Left hindlimb (tissue), 1 donor: Measurements from ENCODE around the gene KRI1.

ENCODE experiments used
- DNase-seq: peaks from one replicate; pipeline ENCODE4 v3.0.0-alpha.2; 2018

Gene KRI1

GRCh38 chr19:10565567-10566407 is at the start of gene KRI1:
TSS of gene KRI1 (minus strand) at chr19:10566010. CDS start at chr19:10565999, 11 bp downstream.
- peak; percentile 99 for DNase-seq

- DNase-seq = no peak
Measured at GRCh38 chr19:10612499-10613119, 46.8 kb upstream of the KRI1 start.

DNA sequence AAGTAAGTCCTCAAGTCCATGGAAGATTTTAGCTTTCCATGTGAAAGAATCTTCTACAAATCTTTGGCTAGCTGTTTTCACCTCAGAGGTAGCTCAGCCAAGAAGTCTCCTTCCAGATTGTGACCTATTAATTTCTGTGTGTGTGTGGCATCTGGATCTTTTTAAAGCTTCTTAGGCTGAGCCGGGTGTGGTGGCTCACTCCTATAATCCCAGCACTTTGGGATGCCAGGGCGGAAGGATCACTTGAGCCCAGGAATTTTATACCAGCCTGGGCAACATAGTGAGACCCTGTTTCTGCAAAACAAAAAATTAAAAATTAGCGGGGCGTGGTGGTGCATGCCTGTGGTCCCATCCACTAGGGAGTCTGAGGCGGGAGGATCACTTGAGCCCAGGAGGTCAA is 46.1 kb upstream of the KRI1 start:
- DNase-seq = no peak

DNA sequence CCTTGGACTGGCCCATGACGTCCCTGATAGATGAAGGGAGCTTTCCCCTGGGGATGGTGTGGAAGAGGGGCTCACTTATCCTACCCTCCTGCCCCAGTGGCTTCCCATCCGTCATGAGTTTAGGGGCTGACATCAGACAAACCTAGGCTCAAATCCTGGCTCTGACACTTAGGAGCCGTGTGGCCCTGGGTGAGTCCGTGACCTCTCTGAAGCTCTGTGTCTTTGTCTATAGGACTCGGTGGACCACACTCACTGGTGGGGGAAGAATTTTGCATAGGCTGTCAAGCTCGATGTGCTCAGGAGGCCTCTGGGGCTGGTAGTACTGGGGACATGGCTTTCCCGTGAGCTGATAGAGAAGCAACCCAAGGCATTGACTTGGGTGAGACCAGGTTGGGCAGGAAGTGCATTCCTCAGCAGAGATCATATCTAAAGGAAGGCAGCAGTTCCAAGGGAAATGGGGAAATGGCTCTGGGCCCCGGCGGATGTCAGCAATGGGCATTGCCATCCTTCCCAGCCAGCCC is 38.7 kb upstream of the KRI1 start:
- DNase-seq = no peak

- peak; percentile 44 for DNase-seq
Measured at GRCh38 chr19:10603873-10604459, 38.2 kb upstream of the KRI1 start.

DNA sequence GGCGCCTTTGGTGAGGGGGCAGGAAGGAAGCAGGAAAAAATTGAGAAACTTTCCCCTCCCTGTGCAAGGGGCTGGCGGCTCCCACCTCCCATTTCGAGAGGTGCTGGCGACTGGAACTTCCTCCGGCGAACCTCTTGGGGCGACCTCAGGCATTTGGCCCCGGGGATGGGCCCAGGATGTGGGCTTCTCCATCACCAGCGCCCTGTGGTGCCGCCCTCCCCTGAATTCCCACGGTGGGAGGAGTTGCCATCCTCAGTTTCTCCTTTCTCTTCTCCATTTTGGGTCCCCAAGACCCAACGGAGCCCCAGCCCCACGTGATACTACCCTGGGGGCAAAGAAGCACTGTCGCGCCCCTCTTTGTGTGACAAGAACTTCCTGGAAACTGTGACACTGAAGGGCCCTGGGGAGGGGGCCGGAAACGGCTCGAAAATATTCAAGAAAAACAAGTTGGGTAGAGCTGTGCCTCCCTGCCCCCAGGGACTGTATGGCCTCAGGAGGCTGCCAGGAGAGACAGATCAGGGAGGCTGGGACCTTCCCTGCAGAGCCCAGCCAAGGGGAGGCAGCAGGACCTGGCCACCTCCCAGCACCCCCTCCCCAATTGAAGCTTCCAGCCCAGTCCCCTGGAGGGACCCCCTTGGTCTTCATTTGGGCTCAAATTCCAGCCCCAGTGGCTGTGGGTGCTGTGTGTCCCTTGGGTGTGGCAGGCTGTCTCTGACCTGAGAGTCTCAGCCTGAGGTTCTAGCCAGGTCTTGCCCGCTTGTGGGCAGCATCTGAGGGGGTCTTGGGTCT is 37.5 kb upstream of the KRI1 start:
- peak; percentile 70 for DNase-seq

DNA sequence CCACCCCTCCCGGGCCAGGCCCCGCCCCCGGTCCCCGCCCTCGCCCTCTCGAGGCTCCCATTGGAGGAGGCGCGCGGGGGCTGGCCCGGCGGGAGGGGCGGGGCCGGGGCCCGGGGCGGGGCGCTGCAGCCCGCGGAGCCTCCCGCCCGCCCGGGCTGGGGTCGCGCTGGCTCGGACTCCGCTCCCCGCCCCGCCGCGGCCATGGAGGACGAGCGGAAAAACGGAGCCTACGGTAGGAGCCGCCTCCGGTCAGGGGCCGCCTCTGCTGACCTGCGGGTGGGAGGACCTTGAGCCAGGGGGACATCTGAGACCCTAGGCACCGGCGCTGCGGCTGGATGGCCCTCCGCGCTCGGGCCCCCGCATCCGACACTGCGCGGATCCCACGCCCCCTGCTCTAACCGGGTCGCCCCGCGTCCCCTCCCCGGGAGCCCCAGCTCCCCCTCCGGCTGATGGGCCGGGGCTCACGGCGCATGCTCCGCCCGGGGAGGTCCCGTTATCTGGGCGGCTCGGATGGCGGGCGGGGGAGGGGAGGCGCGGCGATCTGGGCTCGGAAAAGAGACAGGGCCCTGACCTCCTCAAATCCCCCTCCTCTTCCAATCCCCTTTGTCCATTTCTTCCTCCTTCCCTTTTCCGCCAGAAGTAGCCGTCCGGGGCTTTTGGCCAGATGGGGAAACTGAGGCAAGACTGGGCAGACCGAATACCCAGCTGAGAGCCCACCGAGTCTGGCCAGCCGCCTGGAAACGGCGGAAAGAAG is 36.7 kb upstream of the KRI1 start:
- DNase-seq = peak; percentile 86

DNA sequence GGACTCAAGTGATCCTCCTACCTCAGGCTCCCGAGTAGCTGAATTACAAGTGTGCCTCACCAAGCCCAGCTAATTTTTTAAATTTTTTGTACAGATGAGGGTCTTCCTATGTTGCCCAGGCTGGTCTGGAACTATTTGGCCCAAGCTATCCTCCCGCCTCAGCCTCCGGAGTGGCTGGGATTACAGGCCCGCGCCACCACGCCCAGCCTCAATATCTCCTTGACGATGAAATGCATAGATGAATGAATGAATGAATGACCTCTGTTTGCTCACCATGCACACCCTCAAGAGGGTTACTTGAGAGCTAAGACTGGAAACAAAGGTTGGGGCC is 36.2 kb upstream of the KRI1 start:
- DNase-seq = no peak

- DNase-seq = no peak
Measured at GRCh38 chr19:10600149-10600548, 34.3 kb upstream of the KRI1 start.

DNA sequence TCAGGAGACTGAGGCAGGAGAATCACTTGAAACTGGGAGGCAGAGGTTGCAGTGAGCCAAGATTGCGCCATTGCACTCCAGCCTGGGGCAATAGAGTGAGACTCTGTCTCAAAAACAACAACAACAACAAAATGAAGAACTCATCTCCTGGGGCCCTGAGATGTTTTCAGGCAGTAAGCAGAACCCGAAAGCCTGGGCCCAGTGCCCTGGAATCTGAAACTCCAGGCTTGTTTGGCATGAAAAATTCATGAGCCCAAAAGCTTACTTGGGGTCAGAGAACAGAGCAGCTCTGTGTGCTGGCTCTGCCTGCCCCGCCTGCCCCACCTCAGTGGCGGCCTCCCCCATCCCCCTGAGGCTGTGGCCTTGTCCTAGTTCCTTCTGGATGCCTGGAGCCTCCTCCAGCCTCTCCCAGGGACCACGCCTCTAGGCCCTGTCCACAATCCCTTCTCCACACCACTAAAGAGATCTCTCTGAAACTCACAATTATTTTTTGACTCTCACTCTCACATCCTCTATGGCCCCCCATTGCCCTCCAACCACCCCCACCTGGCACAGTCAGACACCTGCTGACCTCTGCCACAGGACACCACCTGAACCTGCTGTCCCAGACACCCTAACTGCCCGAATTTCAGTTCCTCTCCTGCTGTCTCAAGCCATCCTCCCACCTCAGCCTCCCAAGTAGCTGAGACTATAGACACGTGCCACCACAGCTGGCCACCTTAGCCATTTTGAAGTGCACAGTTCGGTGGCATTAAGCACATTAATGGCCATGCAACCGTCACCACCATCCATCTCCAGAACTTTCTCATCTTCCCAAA is 28.2 kb upstream of the KRI1 start:
- peak; percentile 57 for DNase-seq

GRCh38 chr19:10593148-10593547 is 27.3 kb upstream of the KRI1 start:
- DNase-seq = no peak

- DNase-seq = no peak
Measured at GRCh38 chr19:10587839-10588150, 22.0 kb upstream of the KRI1 start.

GRCh38 chr19:10587022-10587838 is 21.4 kb upstream of the KRI1 start, which contains the start of gene AP1M2:
TSS of gene AP1M2 (minus strand) at chr19:10587312. CDS start at chr19:10587231, 81 bp downstream.
- DNase-seq = no peak

DNA sequence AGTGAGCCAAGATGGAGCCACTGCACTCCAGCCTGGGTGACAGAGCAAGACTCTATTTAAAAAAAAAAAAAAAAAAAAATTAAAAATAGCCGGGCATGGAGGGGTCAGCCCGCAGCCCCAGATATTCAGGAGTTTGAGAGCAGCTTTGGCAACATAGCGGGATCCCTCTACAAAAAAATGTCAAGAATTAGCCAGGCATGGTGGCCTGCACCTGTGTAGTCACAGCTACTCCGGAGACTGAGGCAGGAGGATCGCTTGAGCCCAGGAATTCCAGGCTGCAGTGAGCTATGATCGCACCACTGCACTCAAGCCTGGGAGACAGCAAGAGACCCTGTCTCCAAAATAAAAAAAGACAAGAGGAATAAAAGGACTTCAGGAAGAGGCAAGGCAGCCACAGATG is 20.6 kb upstream of the KRI1 start:
- no peak for DNase-seq

GRCh38 chr19:10583036-10583776 is 17.4 kb upstream of the KRI1 start:
- no peak for DNase-seq

- no peak for DNase-seq
Measured at GRCh38 chr19:10582091-10582490, 16.3 kb upstream of the KRI1 start.

DNA sequence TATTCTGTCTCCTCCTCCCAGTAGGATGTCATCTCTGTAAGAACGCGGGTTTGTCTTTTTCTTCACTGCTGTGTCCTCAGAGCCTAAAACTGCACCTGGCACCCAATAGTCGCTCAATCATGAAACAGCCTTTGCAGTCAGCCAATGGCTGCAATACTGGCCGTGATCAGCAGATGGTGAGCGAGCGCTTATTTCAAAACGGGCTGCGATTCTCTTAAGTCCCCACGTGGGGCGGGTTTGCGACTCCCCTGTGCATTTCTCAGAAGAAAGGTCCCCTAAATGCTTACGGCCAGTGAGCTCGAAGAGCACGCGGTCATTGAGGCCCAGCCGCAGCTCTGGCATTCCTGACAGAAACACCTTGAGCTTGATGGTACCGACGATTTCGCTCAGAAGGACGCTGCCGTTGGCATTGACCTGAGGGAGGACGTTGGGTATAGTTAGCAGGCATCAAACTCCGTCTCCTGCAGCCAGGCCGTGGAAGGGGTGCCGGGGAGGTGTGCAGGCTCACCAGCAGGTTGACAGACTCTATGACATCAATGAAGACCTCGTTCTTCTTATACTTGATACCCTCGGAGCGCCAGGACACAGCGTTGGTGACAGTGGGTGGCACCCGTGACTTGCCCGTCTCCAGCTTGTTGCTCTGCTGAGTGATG is 15.3 kb upstream of the KRI1 start:
- peak; percentile 87 for DNase-seq

DNA sequence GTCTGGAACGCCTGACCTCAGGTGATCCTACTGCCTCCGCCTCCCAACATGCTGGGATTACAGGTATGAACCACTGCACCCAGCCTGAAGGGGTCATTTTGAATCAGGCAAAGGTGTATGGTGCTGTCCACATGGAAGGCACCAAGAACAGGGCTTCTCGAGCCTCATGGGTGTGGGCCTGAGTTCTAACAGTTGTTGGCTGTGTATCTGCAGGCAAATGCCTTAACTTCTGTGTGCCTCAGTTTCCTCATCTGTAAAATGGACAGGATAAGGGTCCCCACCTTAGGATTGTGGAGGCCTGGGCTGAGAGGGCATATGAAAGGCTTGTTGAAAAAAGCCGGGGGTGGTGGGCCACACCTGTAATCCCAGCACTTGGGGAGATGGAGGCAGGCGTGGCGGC is 12.1 kb upstream of the KRI1 start:
- DNase-seq = no peak

DNA sequence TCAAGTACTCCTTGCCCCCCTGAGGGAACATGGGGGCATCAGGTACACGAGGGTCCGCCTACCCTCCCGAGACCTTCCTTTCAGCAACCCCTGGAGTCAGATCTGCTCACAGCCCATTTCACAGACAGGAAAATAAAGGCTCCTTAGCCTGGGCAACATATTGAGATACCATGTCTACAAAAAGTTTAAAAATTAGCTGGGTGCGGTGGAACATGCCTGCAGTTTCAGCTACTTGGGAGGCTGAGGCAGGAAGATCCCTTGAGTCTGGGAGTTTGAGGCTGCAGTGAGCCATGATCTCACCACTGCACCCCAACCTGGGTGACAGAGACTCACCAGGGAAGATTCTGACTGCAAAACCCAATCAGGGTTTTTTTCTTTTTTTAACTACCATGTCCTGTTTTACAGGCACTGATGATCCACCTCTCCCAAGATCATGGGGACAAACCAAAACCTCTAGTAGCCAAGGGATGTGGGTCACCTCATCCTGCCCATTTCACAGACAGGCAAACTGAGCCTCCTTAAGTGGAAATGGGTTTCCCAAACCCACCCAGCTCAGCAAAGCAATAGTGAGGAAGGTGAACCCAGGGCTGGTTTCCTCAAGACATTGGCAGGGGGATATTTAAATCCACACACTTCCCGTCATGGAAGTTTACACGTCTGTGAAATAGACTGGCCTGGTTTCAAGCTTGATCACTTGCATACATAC is 9.4 kb upstream of the KRI1 start:
- no peak for DNase-seq
